Fibroblast of peridontal ligament (primary cell): ENCODE results near the gene KSR2.

Experiments used
- DNase-seq: peaks from one replicate; pipeline ENCODE4 v3.0.0-alpha.2; 2010; ENCODE audit errors: extremely low read depth

KSR2 gene

DNA sequence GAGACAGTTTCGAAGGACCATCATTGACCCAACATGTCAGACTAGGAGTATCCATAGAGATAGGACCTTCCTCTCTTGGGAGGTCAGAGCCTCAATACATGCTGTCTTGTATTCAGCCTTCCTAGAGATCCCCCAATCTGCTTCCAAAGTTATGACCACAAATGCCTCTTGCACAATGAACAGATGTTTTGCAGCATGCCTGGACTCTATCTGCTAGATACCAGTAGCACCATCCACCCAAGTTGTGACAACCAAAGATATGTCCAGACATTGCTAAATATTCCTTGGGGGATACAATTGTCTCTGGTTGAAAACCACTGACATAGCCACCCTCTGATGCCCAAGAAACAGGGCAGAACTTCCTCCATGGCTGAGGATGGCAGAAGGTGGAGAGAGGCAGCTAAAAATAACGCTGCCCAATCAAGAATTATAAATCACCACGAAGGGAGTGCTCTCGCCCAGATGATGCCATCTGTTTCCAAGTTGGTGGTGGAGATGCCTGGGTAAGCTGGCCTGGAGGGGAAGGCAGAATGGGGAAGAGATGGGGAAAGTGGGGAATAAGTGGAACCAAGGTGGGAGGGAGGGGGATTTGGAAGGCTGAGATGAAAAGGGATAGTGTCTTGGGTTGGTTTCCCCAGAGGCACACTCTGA is 564.5 kb downstream of the KSR2 start:
- DNase-seq, result no peak

DNA sequence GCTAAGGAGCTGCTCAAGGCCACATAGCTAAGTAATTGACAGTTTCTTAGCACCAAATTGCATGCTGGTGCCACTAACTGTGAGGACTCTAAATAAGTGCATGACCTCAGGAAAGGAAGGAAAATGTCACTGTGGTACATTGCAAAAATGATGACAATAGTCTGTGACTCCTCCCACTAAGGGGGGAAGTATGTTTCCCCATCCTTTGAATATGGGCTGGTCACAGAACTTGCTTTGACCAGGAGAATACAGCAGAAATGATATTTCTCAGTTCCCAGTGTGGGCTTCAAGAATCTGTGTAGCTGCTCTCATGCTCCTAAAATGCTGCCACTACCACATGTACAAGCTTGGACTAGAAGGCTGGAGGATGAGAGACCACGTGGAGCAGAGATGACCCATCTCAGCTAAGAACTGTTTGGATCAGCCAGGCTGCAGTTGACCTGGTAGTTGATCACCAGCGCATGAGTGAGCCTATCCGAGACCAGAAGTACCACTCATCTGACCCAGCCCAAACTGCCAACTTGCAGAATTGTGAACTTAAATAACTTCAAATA is 565.1 kb downstream of the KSR2 start:
- no peak for DNase-seq
